ENCODE results near the gene NRAP. TPM values are rescaled to one million over a fixed set of nuclear protein-coding genes. Genes with fewer than 3 reads are reported as not detected.

The NRAP gene
- total and polyA plus RNA-seq, 2 of the 4 experiments (the other 2 are of a cell fraction): not detected

DNA sequence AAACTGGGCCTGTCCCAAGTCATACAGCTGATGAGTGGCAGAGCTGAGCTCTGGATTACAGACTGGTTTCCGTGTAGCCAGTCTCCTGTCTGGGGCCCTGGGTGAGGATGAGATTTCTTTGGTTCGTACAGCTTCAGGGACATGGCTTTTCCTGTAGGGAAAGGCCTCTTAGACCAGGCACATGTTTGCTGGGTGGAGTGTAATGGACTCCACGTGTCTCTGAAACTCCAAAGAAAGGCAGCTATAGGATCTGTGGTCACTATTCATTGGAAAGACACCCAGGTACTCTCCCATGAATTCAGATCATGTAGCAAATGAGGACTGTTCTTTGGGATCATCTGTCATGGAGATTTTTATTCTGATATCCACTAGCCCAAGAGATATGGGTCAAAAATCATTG is 108.6 kb downstream of the NRAP start:
- BruUV-seq (replicated peaks): no TSS peak
- ATAC-seq (ENCODE audit: low read depth): no peak
- in situ Hi-C loops (cut with MboI; ENCODE audit: low sequenced_read_pairs): no loop called here

More for the DNA sequence above, 108.6 kb downstream of the NRAP start:
- WGBS, 2 experiments (ENCODE audit: extremely low coverage in 2 of 2, insufficient read length in 1 of 2): 73% methylated on average over 2 of the region's 3 CpGs; no CpG with 5 or more reads in 1 of the 2 experiments
- Histone ChIP-seq H2AK9ac (replicated peaks; ENCODE audit: low read depth, low read length, poor library complexity) (no peak overlapping the region), H4K8ac (ENCODE audit: low read depth in 2 of 2, low read length in 2 of 2) (no peak overlapping the region), H3K18ac (ENCODE audit: low read depth, low read length) (no peak overlapping the region), H3K27ac (ENCODE audit: insufficient read depth, low read length) (no peak overlapping the region), H2BK120ac (ENCODE audit: low read depth, low read length) (no peak overlapping the region), H3K9ac (ENCODE audit: low read depth, low read length) (no peak overlapping the region), H3K27me3 (ENCODE audit: control insufficient read depth, insufficient read depth, low read length) (peaks cover 6% of the 10 kb centered on the region; the same call in 1 of the 2 replicates), H3K79me1 (ENCODE audit: low read depth in 1 of 2, low read length in 2 of 2) (no peaks in the 10 kb centered on the region), H3K9me1 (ENCODE audit: insufficient read depth, low read length) (no peaks in the 10 kb centered on the region), H4K91ac (ENCODE audit: insufficient read depth, low read depth, low read length) (no peak overlapping the region), H3K23ac (ENCODE audit: low read depth, low read length) (no peak overlapping the region), H3K56ac (ENCODE audit: extremely low read depth, insufficient read depth, low read length) (no peak overlapping the region), H2BK15ac (ENCODE audit: low read depth, low read length) (no peak overlapping the region), H2AFZ (replicated peaks; ENCODE audit: low read length, poor library complexity) (no peak overlapping the region), H3K14ac (replicated peaks; ENCODE audit: low read depth, low read length) (no peak overlapping the region), H3K4me1 (ENCODE audit: control insufficient read depth, insufficient read depth, low read length) (no peaks in the 10 kb centered on the region), H3K9me3 (ENCODE audit: control insufficient read depth, insufficient read depth, low read length) (no peaks in the 10 kb centered on the region), H2AK5ac (ENCODE audit: low read depth, low read length) (no peak overlapping the region), H3K4me3 (ENCODE audit: insufficient read depth, low read depth, low read length) (no peak overlapping the region), H3K4me2 (ENCODE audit: low read depth, low read length) (no peak overlapping the region), H4K5ac (ENCODE audit: low read depth, low read length) (no peak overlapping the region), H3K36me3 (ENCODE audit: control insufficient read depth, insufficient read depth, low read length) (no peaks in the 10 kb centered on the region), H2BK5ac (ENCODE audit: low read depth, low read length, poor library complexity, severe bottlenecking) (no peak overlapping the region), H2BK20ac (ENCODE audit: low read depth, low read length) (no peak overlapping the region), H4K20me1 (ENCODE audit: insufficient read depth, low read length) (no peaks in the 10 kb centered on the region), H3K4ac (ENCODE audit: low read depth, low read length) (no peak overlapping the region)
- POLR2A ChIA-PET (ENCODE audit: unreplicated experiment): no interaction called here
- dilution Hi-C loops (cut with HindIII; ENCODE audit: low sequenced_read_pairs, unreplicated experiment): no loop called here
- CTCF ChIA-PET: interaction anchor here (0.9 kb wide), 1 partner anchor 8 kb away, joined by 7 read pairs; no protein-coding TSS in a partner anchor
- intact Hi-C loops (cut with micrococcal nuclease): no loop called here
- TF ChIP-seq SMC3 (IDR thresholded peaks at IDR 0.05; ENCODE audit: low read depth, low read length) (no peak), FOS (IDR thresholded peaks at IDR 0.05; ENCODE audit: low read depth, low read length) (no peak), POLR2A (IDR thresholded peaks at IDR 0.05; ENCODE audit: low read depth, low read length) (no peak), MAFK (IDR thresholded peaks at IDR 0.05; ENCODE audit: low read depth, low read length) (no peak), BHLHE40 (IDR thresholded peaks at IDR 0.05; ENCODE audit: low read depth, low read length) (no peak), MXI1 (IDR thresholded peaks at IDR 0.05; ENCODE audit: borderline replicate concordance, low read depth, low read length) (no peak), NFE2L2 (IDR thresholded peaks at IDR 0.05; ENCODE audit: low read depth, low read length) (no peak), RAD21 (IDR thresholded peaks at IDR 0.05; ENCODE audit: low read length) (no peak), RCOR1 (IDR thresholded peaks at IDR 0.05; ENCODE audit: insufficient replicate concordance, low read length) (no peak), MAZ (IDR thresholded peaks at IDR 0.05; ENCODE audit: borderline replicate concordance, low read depth, low read length) (no peak), CEBPB (IDR thresholded peaks at IDR 0.05; ENCODE audit: low read depth, low read length) (no peak), RFX5 (IDR thresholded peaks at IDR 0.05; ENCODE audit: low read depth, low read length) (no peak), CHD1 (IDR thresholded peaks at IDR 0.05; ENCODE audit: low read depth, low read length) (no peak)
- TF ChIP-seq, protein P1, sequence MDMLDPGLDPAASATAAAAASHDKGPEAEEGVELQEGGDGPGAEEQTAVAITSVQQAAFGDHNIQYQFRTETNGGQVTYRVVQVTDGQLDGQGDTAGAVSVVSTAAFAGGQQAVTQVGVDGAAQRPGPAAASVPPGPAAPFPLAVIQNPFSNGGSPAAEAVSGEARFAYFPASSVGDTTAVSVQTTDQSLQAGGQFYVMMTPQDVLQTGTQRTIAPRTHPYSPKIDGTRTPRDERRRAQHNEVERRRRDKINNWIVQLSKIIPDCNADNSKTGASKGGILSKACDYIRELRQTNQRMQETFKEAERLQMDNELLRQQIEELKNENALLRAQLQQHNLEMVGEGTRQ (IDR thresholded peaks at IDR 0.05; ENCODE audit: low read depth, low read length): no peak
- TF ChIP-seq, protein P2, sequence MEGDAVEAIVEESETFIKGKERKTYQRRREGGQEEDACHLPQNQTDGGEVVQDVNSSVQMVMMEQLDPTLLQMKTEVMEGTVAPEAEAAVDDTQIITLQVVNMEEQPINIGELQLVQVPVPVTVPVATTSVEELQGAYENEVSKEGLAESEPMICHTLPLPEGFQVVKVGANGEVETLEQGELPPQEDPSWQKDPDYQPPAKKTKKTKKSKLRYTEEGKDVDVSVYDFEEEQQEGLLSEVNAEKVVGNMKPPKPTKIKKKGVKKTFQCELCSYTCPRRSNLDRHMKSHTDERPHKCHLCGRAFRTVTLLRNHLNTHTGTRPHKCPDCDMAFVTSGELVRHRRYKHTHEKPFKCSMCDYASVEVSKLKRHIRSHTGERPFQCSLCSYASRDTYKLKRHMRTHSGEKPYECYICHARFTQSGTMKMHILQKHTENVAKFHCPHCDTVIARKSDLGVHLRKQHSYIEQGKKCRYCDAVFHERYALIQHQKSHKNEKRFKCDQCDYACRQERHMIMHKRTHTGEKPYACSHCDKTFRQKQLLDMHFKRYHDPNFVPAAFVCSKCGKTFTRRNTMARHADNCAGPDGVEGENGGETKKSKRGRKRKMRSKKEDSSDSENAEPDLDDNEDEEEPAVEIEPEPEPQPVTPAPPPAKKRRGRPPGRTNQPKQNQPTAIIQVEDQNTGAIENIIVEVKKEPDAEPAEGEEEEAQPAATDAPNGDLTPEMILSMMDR (conservative IDR thresholded peaks at IDR 0.05; ENCODE audit: low read depth, low read length): no peak
- TF ChIP-seq, protein P3, sequence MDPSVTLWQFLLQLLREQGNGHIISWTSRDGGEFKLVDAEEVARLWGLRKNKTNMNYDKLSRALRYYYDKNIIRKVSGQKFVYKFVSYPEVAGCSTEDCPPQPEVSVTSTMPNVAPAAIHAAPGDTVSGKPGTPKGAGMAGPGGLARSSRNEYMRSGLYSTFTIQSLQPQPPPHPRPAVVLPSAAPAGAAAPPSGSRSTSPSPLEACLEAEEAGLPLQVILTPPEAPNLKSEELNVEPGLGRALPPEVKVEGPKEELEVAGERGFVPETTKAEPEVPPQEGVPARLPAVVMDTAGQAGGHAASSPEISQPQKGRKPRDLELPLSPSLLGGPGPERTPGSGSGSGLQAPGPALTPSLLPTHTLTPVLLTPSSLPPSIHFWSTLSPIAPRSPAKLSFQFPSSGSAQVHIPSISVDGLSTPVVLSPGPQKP (IDR thresholded peaks at IDR 0.05; ENCODE audit: borderline replicate concordance, low read depth, low read length): no peak
- no peak for DNase-seq
